Measurements from ENCODE around the gene C5orf63. TPM values are rescaled to one million over a fixed set of nuclear protein-coding genes. Genes with fewer than 3 reads are reported as not detected.

Gene C5orf63
- total and polyA plus RNA-seq, 12 donors, result 1.6 to 11.4 (median 4.5) TPM; not detected in 1

DNA sequence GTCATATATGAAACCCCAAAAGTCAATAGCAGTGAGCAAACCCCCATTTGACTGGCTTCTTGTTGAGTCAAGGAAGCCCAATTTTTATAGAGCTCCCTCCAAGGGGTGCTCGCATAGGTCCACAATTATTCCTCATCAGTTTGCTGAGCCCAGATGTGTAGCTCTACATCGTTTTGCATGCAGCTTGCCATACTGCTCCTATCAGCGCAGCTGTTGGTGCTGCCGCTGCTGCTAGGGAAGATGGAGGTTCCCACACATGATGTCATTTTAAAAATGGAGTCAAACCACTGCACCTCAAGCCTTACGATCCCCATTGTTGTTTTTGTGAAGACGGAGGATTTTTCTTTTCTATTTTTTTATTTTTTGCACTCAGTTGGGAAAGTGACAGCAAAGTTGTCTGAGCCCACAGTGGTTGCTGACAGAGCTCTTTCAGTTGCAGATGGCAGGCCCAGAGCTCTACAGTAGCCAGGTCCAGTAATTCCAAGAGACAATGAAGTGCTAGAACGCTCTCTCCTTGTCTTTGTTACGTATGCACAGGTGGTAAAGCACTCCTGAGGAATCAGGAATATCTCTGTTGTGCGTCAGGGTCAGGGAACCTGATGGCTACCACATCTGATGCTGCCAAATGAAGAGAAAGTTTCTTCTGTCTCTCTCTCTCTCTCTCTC lies 23.2 kb upstream of the C5orf63 start:
- no peaks in the 10 kb centered on the region for H3K27me3 ChIP-seq
- H3K9me3 ChIP-seq (replicated peaks in 1 of 3), result no peaks in the 10 kb centered on the region
- no peak for DNase-seq
- H3K27ac ChIP-seq, result no peak overlapping the region
- no peak for TF ChIP-seq POLR2A (IDR thresholded peaks at IDR 0.05)
- TF ChIP-seq, protein P1, sequence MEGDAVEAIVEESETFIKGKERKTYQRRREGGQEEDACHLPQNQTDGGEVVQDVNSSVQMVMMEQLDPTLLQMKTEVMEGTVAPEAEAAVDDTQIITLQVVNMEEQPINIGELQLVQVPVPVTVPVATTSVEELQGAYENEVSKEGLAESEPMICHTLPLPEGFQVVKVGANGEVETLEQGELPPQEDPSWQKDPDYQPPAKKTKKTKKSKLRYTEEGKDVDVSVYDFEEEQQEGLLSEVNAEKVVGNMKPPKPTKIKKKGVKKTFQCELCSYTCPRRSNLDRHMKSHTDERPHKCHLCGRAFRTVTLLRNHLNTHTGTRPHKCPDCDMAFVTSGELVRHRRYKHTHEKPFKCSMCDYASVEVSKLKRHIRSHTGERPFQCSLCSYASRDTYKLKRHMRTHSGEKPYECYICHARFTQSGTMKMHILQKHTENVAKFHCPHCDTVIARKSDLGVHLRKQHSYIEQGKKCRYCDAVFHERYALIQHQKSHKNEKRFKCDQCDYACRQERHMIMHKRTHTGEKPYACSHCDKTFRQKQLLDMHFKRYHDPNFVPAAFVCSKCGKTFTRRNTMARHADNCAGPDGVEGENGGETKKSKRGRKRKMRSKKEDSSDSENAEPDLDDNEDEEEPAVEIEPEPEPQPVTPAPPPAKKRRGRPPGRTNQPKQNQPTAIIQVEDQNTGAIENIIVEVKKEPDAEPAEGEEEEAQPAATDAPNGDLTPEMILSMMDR (IDR thresholded peaks at IDR 0.05), result no peak
- H3K4me1 ChIP-seq (replicated peaks in 1 of 2), result no peaks in the 10 kb centered on the region
- H3K36me3 ChIP-seq (replicated peaks in 1 of 2), result no peaks in the 10 kb centered on the region
- intact Hi-C loops (cut with DNase I), result no loop called here
- WGBS, 4 donors, result 83 to 87% (median 86%) methylated on average over 9 of the region's 9 CpGs
- no peak overlapping the region for H3K4me3 ChIP-seq

DNA sequence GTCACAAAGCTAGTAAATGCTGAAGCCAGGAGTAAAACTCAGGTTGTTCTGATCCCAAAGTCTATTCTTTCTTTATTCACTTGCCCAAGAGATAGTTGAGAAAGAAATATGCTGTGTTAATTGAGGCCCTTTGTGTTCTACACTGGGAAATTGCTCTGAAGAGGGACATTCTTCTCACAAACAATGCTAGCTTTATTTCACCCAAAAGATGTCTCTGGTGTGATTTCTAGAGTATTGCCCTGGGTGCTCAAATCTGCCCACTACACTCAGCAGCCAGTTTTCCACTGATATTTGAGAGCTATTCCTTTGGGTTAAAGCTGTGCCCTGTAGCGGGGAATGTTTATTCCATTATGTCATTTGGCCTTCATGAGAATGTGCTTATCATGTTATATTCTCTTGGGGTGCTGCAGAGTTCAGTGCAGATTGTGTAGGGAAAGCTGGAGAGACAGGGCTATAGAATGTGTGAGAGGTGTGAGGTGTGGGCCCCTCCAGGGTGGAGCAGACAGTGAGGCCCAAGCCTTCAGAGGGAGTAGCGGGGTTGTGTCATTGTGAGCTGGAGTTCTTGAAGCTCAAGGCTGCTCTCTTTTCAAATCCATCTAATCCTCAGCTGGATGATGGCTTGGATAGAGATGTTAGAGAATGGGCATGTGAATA lies 21.0 kb upstream of the C5orf63 start:
- DNase-seq, result no peak
- H3K4me1 ChIP-seq (replicated peaks in 1 of 2), result no peaks in the 10 kb centered on the region
- no peaks in the 10 kb centered on the region for H3K27me3 ChIP-seq
- TF ChIP-seq POLR2A (IDR thresholded peaks at IDR 0.05), result no peak
- TF ChIP-seq, protein P1 (IDR thresholded peaks at IDR 0.05), result no peak
- H3K36me3 ChIP-seq (replicated peaks in 1 of 2), result no peaks in the 10 kb centered on the region
- no peaks in the 10 kb centered on the region for H3K9me3 ChIP-seq (replicated peaks in 1 of 3)
- H3K4me3 ChIP-seq, result no peak overlapping the region
- WGBS, 4 donors, result 96 to 100% (median 97%) methylated on average over 2 of the region's 2 CpGs
- intact Hi-C loops (cut with DNase I), result no loop called here
- no peak overlapping the region for H3K27ac ChIP-seq

DNA sequence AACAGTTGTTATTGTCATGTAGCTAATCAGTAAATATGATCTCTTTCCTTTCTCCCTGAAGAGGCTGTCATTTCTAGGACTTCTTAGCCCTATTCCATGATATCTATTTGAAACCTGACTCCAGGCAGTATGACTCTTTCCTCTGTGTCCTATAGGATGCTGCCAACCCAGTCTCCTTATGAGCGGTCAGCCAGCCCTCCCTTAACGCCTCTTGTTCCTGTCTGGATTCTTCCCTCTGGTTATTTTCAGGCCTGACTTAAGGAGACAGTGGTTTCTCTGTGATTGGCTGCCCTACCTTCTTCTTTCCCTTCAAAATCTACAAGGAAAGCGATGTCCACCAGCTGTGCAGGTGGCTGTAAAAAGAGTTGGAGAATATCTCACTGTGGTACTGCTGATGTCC lies 19.4 kb upstream of the C5orf63 start:
- no peaks in the 10 kb centered on the region for H3K36me3 ChIP-seq (replicated peaks in 1 of 2)
- TF ChIP-seq, protein P1 (IDR thresholded peaks at IDR 0.05), result no peak
- TF ChIP-seq POLR2A (IDR thresholded peaks at IDR 0.05), result no peak
- 68 to 78% (median 73%) methylated on average over 3 of the region's 3 CpGs for WGBS, 4 donors
- intact Hi-C loops (cut with DNase I), result no loop called here
- H3K4me3 ChIP-seq, result no peak overlapping the region
- DNase-seq, result no peak
- no peaks in the 10 kb centered on the region for H3K9me3 ChIP-seq (replicated peaks in 1 of 3)
- no peaks in the 10 kb centered on the region for H3K4me1 ChIP-seq (replicated peaks in 1 of 2)
- no peaks in the 10 kb centered on the region for H3K27me3 ChIP-seq
- no peak overlapping the region for H3K27ac ChIP-seq

DNA sequence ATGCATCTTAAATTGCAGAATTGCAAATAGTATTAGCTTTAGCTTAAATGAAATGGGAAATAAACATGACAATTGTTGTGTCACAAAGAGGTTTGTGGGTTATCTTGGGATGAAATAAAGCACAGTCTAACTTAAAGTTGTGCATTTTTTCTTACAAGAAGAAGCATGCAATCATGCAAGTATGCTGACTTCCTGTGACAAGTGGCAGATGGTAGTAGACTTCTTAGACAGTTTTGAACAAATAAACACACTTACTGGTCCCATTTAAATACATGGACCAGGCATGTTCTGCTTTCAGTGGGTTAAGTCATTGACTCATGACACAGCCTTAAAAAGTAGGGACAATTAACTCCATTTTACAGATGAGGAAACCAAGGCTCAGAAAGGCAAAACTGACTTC lies 15.9 kb upstream of the C5orf63 start:
- DNase-seq, result no peak

More for the DNA sequence above, 15.9 kb upstream of the C5orf63 start:
- Histone ChIP-seq H3K9me3 (replicated peaks in 1 of 3) (no peaks in the 10 kb centered on the region), H3K27ac (no peak overlapping the region), H3K36me3 (replicated peaks in 1 of 2) (no peaks in the 10 kb centered on the region), H3K27me3 (no peaks in the 10 kb centered on the region), H3K4me3 (no peak overlapping the region), H3K4me1 (replicated peaks in 1 of 2) (no peaks in the 10 kb centered on the region)
- intact Hi-C loops (cut with DNase I), result no loop called here
- TF ChIP-seq POLR2A (IDR thresholded peaks at IDR 0.05), result no peak
- TF ChIP-seq, protein P1 (IDR thresholded peaks at IDR 0.05), result no peak

Data from adrenal gland (tissue), 12 donors.